ENCODE measurements around the gene EPHA8. TPM values are rescaled to one million over a fixed set of nuclear protein-coding genes. Genes with fewer than 3 reads are reported as not detected.

EPHA8 gene
- total RNA-seq, 1 donor from 2014 or later: not detected

DNA sequence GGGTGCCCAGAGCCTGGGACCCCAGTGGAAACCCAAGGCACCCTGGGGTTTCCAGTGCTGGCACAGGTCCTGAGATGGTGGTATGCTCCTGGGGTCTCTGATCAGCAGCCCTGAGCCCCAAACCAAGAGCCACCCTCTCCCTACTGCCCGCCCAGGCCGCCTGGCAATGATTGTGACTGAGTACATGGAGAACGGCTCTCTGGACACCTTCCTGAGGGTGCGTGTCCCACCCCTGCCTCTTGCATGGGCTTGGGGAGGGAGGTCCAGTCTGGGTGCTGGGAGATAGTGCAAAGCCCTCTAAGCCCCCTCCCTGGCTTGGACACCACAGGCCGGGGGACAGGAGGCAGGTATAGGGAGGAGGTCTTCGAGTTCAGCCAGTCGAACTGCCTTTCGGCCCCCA is 34.7 kb downstream of the EPHA8 start:
- Mint-ChIP-seq H3K4me3 (no peak overlapping the region), H3K9me3 (no peaks in the 10 kb centered on the region), H3K36me3 (ENCODE audit: low read depth) (no peaks in the 10 kb centered on the region), H3K27ac (ENCODE audit: unreplicated experiment) (no peak overlapping the region), H3K27me3 (ENCODE audit: low read depth) (peaks cover 17% of the 10 kb centered on the region), H3K4me1 (no peaks in the 10 kb centered on the region)
- TF ChIP-seq, protein P1, sequence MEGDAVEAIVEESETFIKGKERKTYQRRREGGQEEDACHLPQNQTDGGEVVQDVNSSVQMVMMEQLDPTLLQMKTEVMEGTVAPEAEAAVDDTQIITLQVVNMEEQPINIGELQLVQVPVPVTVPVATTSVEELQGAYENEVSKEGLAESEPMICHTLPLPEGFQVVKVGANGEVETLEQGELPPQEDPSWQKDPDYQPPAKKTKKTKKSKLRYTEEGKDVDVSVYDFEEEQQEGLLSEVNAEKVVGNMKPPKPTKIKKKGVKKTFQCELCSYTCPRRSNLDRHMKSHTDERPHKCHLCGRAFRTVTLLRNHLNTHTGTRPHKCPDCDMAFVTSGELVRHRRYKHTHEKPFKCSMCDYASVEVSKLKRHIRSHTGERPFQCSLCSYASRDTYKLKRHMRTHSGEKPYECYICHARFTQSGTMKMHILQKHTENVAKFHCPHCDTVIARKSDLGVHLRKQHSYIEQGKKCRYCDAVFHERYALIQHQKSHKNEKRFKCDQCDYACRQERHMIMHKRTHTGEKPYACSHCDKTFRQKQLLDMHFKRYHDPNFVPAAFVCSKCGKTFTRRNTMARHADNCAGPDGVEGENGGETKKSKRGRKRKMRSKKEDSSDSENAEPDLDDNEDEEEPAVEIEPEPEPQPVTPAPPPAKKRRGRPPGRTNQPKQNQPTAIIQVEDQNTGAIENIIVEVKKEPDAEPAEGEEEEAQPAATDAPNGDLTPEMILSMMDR (conservative IDR thresholded peaks at IDR 0.05): no peak
- no peak for DNase-seq (ENCODE audit: low read depth, low spot score)

DNA sequence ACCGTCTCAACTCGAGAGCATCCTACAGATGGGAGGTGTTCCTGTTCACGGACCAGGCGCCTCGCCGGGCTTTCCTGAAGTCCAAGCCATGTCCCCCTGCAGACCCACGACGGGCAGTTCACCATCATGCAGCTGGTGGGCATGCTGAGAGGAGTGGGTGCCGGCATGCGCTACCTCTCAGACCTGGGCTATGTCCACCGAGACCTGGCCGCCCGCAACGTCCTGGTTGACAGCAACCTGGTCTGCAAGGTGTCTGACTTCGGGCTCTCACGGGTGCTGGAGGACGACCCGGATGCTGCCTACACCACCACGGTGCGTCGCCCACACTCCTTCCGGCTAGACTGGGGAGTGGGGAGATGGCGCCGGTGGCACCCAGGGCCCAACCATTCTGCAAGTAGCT is 35.4 kb downstream of the EPHA8 start:
- DNase-seq (ENCODE audit: low read depth, low spot score): no peak
- Mint-ChIP-seq H3K9me3 (no peaks in the 10 kb centered on the region), H3K27me3 (ENCODE audit: low read depth) (peaks cover 23% of the 10 kb centered on the region), H3K27ac (ENCODE audit: unreplicated experiment) (no peak overlapping the region), H3K36me3 (ENCODE audit: low read depth) (no peaks in the 10 kb centered on the region), H3K4me1 (no peaks in the 10 kb centered on the region), H3K4me3 (no peak overlapping the region)
- TF ChIP-seq, protein P1 (conservative IDR thresholded peaks at IDR 0.05): no peak

DNA sequence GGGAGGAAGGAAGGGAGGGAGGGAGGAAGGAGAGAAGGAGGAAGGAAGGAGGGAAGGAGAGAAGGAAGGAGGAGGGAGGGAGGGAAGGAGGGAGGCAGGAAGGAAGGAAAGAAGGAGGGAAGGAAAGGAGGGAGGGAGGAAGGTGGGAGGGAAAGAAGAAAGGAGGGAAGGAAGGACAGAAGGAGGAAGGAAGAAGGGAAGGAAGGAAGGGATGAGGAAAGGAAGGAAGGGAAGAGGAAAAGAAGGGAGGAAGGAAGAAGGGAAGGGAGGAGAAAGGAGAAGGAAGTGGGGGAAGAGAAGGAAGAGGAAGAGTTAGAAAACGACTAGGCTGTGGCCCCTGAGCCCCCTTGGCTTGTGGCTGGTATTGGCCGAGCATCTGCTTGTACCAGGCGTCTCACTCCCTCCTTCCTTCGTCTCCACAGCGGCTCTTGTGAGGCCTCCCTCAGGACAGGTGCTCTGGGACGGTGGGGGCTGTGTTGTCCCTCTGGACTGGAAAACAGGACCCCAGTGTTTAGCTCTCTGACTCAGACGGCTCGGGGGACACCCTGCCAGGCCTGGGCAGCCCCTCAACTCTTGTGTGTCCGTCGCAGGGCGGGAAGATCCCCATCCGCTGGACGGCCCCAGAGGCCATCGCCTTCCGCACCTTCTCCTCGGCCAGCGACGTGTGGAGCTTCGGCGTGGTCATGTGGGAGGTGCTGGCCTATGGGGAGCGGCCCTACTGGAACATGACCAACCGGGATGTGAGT is 37.0 kb downstream of the EPHA8 start:
- Mint-ChIP-seq H3K4me3 (no peak overlapping the region), H3K27me3 (ENCODE audit: low read depth) (peaks cover 34% of the 10 kb centered on the region), H3K4me1 (no peaks in the 10 kb centered on the region), H3K27ac (ENCODE audit: unreplicated experiment) (no peak overlapping the region), H3K9me3 (no peaks in the 10 kb centered on the region), H3K36me3 (ENCODE audit: low read depth) (no peaks in the 10 kb centered on the region)
- no peak for DNase-seq (ENCODE audit: low read depth, low spot score)
- TF ChIP-seq, protein P1 (conservative IDR thresholded peaks at IDR 0.05): no peak

DNA sequence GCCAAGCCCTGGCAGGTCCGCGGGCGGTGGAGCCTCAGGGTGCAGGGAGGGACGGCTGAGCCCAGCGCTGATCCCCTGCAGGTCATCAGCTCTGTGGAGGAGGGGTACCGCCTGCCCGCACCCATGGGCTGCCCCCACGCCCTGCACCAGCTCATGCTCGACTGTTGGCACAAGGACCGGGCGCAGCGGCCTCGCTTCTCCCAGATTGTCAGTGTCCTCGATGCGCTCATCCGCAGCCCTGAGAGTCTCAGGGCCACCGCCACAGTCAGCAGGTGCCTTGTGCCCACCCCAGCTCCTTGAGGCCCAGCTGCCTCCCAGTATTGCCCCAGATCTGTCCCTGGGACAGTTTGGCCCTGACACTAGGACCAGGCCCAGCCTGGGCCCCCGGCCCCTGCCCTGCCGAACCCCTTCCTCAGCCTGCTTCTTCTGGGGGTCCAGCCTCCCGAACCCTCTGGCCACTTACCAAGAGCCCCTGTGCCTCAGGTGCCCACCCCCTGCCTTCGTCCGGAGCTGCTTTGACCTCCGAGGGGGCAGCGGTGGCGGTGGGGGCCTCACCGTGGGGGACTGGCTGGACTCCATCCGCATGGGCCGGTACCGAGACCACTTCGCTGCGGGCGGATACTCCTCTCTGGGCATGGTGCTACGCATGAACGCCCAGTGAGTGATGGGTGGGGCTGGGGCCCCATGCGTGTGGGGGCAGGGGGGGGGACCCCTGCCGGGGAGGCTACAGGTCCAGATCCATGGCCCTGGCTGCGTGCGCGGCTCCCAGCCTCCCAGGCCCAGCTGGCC is 37.7 kb downstream of the EPHA8 start:
- Mint-ChIP-seq H3K27me3 (ENCODE audit: low read depth) (peaks cover 41% of the 10 kb centered on the region), H3K36me3 (ENCODE audit: low read depth) (no peaks in the 10 kb centered on the region), H3K9me3 (no peaks in the 10 kb centered on the region), H3K4me1 (no peaks in the 10 kb centered on the region), H3K27ac (ENCODE audit: unreplicated experiment) (no peak overlapping the region), H3K4me3 (no peak overlapping the region)
- no peak for DNase-seq (ENCODE audit: low read depth, low spot score)
- TF ChIP-seq, protein P1 (conservative IDR thresholded peaks at IDR 0.05): no peak

DNA sequence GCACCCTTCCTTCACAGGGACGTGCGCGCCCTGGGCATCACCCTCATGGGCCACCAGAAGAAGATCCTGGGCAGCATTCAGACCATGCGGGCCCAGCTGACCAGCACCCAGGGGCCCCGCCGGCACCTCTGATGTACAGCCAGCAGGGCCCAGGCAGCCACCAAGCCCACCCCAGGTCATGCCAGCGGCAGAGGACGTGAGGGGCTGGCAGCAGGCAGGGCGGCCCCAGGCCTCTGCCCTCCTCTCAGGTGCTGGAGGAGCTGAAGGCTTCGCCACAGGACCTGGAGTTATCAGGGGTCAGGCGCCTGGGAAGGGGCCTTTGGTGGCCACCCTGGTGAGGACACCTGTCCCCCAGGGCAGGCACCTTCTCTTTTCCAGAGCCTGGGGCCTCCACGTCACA is 38.3 kb downstream of the EPHA8 start:
- no peak overlapping the region for H3K27ac Mint-ChIP-seq (ENCODE audit: unreplicated experiment)
- no peaks in the 10 kb centered on the region for H3K36me3 Mint-ChIP-seq (ENCODE audit: low read depth)
- DNase-seq (ENCODE audit: low read depth, low spot score): no peak
- TF ChIP-seq, protein P1 (conservative IDR thresholded peaks at IDR 0.05): no peak
- peaks cover 47% of the 10 kb centered on the region for H3K27me3 Mint-ChIP-seq (ENCODE audit: low read depth)
- no peak overlapping the region for H3K4me3 Mint-ChIP-seq
- H3K9me3 Mint-ChIP-seq: no peaks in the 10 kb centered on the region
- no peaks in the 10 kb centered on the region for H3K4me1 Mint-ChIP-seq

All from neural crest cell (in vitro differentiated cells).